ENCODE data around the gene RABGEF1.
A peak's percentile ranks its signal among the peaks of the same experiment; 100 is the strongest.
"Not testable (repeated sequence)": the region's sequence is repeated elsewhere in the genome, so short reads cannot be mapped to it uniquely, and the experiment has no call there.

The RABGEF1 gene

GRCh38 chr7:66740302-66740979 is at the start of gene RABGEF1:
TSS of gene RABGEF1 (plus strand) at chr7:66740733. CDS start at chr7:66771900, 31,167 bp downstream.
- peak; percentile 94 to 98 for DNase-seq (ENCODE audit: low read depth in 2 of 2)

- no peak for DNase-seq (ENCODE audit: low read depth in 2 of 2)
Measured at GRCh38 chr7:66693331-66693730, 47.2 kb upstream of the RABGEF1 start.

DNA sequence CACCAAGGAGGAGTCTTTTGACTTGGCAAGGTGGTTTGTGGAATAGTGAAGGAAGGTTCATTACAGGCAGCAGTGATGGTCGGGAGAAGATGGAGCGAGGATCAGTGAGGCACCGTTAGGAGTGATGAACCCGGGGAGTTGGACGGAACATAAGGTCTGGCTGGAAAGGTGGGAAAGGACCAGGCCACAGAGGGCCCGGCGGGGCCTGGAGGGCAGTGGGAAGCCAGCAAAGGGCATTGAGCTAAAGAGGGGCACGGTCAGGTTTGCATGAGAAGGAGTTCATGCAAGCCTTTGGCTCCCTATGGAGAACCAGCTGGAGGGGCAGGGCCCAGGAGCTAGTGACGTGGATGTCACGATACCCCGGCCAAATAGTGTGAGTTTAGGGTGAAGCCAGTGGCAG is 46.2 kb upstream of the RABGEF1 start:
- DNase-seq (ENCODE audit: low read depth in 2 of 2), result no peak

DNA sequence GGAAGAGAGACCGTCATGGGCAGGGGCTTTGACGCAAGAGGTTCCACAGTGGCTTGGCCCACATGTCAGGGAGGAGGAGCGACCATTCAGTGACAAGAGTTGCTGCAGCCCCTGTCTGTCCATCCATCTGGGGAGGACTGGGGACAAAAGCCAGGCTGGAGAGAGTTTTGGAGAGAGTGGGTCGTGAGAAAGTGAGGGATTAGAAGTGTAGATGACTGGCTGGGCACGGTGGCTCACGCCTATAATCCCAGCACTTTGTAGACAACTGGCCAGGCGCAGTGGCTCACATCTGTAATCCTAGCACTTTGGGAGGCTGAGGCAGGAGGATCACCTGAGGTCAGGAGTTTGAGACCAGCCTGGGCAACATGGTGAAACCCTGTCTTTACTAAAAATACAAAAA is 45.1 kb upstream of the RABGEF1 start:
- not testable (repeated sequence) for DNase-seq (ENCODE audit: low read depth in 2 of 2)

DNA sequence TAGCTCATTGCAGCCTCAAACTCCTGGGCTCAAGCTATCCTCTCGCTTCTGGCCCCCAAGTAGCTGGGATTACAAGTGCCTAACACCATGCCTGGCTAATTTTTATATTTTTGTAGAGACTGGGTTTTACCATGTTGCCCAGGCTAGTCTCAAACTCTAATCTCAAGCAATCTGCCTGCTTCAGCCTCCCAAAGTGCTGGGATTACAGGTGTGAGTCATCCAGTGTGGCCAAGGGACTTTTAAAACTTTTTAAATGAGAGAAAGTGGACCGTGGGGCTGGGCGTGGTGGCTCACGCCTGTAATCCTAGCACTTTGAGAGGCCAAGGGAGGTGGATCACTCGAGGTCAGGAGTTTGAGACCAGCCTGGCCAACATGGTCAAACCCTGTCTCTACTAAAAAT is 44.4 kb upstream of the RABGEF1 start:
- DNase-seq (ENCODE audit: low read depth in 2 of 2), result not testable (repeated sequence)

DNA sequence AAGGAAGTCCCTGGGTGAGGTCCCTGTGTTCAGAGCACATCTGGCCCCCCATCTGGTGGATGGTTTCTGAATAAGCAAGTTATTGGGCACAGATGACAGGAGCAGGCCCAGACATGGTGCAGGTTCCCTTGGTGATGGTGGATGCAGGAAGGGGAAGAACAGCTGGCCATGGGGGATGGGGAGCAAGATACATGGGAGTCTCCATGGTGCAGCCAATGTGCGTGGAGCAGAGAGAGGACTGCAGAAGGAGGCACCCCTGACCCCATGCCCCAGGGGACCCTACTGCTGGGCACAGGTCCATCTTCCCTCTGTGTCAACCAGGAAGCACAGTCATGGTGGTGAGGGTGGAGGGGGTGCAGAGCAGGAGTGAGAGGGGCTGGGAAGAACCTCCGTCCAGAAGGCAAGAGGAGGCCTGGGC is 43.8 kb upstream of the RABGEF1 start:
- DNase-seq (ENCODE audit: low read depth in 2 of 2), result no peak

- DNase-seq (ENCODE audit: low read depth in 2 of 2), result no peak
Measured at GRCh38 chr7:66697449-66698438, 42.8 kb upstream of the RABGEF1 start.

DNA sequence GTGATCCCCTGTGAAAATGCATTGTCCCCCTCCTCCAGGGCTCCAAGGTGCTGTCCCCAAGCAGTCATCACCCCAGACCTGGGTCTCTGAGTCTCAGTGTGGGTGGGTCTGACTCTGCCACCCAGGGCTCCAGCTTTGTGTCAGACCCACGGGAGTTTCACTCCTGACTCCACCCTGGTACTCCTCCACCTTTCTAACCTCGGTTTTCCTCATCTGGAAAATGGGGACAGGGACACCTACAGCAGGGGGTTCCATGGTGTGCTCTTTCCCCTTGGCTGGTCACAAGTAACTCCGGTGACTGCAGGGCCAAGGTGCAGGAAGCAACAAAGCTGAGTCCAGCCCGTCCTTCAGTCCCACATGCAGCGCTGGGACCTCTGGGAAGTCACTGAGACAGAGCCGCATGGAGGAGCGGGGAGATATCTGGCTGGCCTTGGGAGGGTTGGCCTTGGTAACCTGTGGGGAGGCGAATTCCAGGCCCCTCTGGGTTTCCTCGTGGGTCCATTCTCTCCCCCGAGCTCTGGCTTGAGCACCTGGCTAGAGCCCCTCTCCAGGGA is 41.8 kb upstream of the RABGEF1 start:
- DNase-seq (ENCODE audit: low read depth in 2 of 2), result no peak

DNA sequence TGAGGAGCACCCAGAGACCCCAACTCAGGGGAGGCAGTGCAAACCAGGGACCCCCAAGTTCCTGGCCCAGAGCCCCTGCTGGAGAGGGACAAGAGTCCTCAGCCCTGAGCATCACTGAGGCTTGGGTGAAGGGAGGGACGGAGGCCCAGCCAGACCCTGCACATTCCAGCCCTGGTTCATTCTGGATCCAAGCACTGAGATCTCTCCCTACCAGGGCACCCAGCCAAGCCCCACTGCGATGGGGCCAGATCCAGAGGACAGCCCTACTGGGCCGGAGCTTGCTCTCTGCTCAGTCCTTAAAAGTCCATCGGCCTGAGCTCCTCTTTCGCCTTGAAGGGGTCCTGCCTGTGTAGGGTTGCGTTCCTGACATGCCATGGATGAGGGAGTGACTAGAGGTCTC is 40.5 kb upstream of the RABGEF1 start:
- no peak for DNase-seq (ENCODE audit: low read depth in 2 of 2)

GRCh38 chr7:66700633-66701131 is 39.9 kb upstream of the RABGEF1 start:
- no peak for DNase-seq (ENCODE audit: low read depth in 2 of 2)

DNA sequence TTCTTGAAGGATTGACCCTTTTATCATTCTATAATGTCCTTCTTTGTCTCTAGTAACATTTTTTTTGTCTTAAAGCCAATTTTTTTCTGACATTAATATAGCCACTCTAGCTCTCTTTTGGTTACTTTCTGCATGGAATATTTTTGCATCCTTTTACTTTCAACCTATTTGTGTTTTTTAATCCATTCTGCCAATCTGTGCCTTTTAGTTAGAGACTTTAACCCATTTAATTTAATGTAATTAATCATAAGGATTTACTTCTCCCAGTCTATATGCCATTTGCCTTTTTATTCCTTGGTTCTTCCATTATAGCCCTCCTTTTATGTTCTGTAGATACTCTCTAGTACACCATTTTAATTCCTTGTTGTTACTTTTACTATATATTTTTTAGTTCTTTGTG is 32.7 kb upstream of the RABGEF1 start:
- DNase-seq (ENCODE audit: low read depth in 2 of 2), result no peak

DNA sequence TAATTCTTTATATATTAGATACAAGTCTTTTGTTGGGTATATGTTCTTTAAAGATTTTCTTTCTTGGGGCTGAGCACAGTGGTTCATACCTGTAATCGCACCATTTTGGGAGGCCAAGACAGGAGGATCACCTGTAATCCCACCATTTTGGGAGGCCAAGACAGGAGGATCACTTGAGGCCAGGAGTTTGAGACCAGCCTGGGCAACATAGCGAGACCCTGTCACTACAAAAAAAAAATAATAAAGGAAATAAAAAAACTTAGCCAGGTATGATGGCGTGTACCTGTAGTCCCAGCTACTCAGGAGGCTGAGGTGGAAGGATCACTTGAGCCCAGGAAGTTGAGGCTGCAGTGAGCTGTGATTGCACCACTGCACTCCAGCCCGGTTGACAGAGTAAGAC is 29.8 kb upstream of the RABGEF1 start:
- not testable (repeated sequence) for DNase-seq (ENCODE audit: low read depth in 2 of 2)

- no peak for DNase-seq (ENCODE audit: low read depth in 2 of 2)
Measured at GRCh38 chr7:66713687-66714086, 26.8 kb upstream of the RABGEF1 start.

DNA sequence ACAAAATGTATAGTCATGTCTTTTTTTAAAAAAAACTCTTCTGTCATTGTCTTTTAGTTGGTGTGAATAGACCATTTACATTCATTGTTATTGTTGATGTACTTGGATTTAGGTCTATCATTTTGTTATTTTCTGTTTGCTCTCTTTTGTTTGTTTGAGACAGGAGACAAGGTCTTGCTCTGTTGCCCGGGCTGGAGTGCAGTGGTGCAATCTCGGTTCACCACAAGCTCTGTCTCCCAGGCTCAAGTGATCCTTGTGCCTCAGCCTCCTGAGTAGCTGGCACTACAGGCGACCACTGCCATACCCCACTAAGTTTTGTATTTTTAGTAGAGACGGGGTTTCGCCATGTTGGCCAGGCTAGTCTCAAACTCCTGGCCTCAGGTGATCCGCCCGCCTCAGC is 23.9 kb upstream of the RABGEF1 start:
- DNase-seq (ENCODE audit: low read depth in 2 of 2), result not testable (repeated sequence)

DNA sequence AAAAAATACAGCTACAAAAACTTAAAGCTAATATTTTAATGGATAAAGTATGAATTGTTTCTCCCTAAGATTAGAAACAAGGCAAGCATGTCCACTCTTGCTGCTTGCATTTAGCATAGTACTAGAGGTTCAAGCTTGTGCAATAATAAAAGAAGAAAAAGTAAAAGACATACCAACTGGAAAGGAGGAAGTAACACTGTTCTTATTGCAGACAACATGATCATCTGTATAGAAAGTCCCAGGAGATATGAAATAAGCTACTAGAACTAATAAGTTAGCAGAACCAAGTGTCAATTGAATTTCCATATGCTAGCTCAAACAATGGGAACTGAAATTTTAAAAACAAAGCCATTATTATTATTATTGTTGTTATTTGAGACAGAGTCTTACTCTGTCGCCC is 20.0 kb upstream of the RABGEF1 start:
- no peak for DNase-seq (ENCODE audit: low read depth in 2 of 2)

DNA sequence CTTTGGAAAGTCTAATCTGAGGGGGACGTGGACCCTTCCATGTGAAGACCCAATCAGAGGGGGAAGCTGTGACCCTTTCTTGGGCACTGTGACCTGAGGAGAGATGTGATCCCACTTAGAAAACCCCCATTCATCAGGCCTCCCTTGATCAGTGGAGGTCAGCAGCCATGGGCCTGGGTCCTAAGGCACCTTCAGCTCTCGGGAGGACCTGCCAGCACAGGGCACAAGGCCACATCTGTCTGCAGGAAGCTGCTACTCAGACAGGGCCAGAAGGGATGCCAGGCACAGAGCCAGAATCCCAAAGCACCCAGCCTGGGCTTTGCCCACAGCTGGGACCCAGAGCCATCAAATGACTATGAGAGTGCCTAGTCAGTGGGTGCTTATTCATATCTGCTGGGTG is 14.7 kb upstream of the RABGEF1 start:
- no peak for DNase-seq (ENCODE audit: low read depth in 2 of 2)

GRCh38 chr7:66727058-66727457 is 13.5 kb upstream of the RABGEF1 start:
- DNase-seq (ENCODE audit: low read depth in 2 of 2), result no peak

GRCh38 chr7:66728571-66728970 is 12.0 kb upstream of the RABGEF1 start:
- DNase-seq (ENCODE audit: low read depth in 2 of 2), result no peak

GRCh38 chr7:66729274-66729673 is 11.3 kb upstream of the RABGEF1 start:
- no peak for DNase-seq (ENCODE audit: low read depth in 2 of 2)

DNA sequence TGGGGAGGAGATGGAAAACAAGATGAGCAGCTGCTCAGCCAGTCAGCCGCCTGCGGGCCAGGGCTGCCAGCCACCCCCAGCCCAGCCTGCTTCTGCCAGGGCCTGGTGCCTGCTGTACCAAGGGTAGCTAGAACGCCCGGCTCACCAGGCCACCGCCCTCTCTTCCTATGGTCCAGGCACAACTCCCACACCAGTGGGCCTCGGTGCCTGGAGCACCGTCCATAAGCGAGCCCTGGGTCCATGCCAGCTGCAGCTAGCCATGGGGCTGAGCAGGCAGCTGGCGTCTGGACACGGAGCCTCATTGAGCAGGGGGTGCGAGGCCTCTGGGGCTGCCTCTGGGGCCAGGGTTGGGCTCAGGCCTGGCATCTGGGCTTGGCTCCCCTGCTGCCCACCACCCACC is 8.5 kb upstream of the RABGEF1 start:
- no peak for DNase-seq (ENCODE audit: low read depth in 2 of 2)

DNA sequence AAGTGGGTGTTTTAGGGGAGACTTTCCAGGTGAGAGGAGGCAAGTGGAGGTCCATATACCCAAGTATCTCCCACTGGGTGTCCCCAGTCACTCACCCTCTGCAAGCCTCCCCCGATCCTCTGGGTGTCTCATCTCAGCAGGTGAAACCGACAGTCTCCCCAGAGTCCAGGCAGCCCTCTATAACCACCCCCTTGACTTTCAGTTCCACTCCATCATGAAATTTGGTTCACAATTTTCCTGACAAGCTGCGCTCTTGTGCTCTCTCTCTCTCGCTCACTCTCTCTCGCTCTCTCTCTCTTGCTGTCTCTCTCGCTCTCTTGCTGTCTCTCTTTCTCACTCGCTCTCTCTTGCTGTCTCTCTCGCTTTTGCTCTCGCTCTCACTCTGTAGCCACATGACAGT is 8.1 kb upstream of the RABGEF1 start:
- DNase-seq (ENCODE audit: low read depth in 2 of 2), result no peak

DNA sequence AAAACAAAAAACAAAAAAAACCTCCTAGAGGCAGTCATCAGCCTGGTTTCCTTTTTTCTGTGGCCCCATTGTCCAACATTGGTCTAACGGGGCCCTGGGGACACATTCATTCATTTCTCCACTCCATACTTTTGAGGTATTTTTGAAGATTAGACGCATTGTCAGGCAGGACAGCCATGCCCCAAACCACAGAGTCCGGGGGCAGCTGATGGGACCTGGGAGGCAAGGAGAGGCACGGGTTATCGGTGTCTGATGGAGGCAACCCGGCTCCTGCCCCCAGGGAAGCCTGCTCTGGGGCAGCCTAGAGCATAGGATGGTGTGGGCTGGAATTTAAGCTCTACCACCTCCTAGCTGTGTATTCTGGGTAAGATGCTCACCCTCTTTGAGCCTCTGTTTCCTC is 6.5 kb upstream of the RABGEF1 start:
- DNase-seq (ENCODE audit: low read depth in 2 of 2), result no peak
